Putamen (tissue), 1 donor: Measurements from ENCODE around the gene C6orf52.
"Not testable (repeated sequence)": the region's sequence is repeated elsewhere in the genome, so short reads cannot be mapped to it uniquely, and the experiment has no call there.

Source experiments
- DNase-seq: peaks from one replicate; pipeline ENCODE4 v3.0.0-alpha.2; 2016; ENCODE audit warnings: low spot score

Gene C6orf52

DNA sequence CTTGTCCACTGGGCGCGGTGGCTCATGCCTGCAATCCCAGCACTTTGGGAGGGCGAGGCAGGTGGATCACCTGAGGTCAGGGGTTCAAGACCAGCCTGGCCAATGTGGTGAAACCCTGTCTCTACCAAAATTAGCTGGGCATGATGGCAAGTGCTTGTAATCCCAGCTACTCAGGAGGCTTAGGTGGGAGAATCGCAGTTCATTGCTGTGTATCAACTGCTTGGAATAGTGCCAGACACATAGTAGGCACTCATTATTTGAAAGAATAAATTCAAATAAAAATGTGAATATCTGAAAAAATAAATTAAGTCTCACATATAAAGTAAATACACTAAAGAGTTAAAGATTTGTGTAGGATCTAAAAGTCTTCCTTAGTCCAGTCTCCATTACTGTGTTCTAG is 2.2 kb upstream of the C6orf52 start:
- no peak for DNase-seq

GRCh38 chr6:10695086-10695657 is 756 bp upstream of the C6orf52 start:
- no peak for DNase-seq

- DNase-seq, result no peak
These were observed 1.4 kb downstream of the C6orf52 start for GRCh38 chr6:10692965-10693538.

- no peak for DNase-seq
These were observed 3.6 kb downstream of the C6orf52 start for GRCh38 chr6:10690651-10691445.

DNA sequence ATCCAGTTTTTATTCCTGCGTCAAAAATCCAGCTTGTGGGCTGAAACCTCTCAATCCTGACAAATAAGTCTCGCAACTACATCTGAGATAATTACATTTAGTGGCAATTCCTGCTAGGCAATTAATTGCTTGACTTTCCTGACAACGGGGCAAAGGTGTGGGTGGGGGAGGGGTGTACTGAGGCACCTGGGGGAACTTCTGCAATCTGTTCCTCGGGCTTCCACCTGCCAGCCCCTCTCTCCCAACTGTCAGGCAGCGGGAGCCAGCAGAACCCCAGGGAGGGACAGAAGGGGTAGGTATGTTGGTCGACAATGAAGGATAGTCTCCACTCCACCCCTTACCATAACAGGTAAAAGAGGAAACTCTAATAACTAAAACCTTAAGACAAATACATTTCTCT is 6.8 kb downstream of the C6orf52 start:
- no peak for DNase-seq

DNA sequence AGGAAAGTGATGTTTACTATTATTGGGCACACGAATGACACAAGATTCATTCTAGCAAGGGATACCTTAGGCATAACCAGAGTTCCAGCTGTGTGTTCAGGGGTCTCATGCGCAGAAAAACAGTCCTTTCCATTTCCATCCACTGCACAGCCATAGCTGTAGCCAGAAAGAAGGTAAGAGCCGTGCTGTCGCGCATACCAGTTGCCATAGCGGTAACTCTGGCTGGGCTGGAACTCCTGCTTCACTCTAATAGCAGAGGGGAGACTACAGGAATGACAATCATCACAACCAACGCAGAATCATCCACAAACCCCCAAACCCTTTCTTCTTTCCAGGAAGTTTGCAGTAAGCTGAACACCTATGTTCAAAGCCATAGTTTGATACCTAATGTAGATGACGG is 7.5 kb downstream of the C6orf52 start:
- no peak for DNase-seq

DNA sequence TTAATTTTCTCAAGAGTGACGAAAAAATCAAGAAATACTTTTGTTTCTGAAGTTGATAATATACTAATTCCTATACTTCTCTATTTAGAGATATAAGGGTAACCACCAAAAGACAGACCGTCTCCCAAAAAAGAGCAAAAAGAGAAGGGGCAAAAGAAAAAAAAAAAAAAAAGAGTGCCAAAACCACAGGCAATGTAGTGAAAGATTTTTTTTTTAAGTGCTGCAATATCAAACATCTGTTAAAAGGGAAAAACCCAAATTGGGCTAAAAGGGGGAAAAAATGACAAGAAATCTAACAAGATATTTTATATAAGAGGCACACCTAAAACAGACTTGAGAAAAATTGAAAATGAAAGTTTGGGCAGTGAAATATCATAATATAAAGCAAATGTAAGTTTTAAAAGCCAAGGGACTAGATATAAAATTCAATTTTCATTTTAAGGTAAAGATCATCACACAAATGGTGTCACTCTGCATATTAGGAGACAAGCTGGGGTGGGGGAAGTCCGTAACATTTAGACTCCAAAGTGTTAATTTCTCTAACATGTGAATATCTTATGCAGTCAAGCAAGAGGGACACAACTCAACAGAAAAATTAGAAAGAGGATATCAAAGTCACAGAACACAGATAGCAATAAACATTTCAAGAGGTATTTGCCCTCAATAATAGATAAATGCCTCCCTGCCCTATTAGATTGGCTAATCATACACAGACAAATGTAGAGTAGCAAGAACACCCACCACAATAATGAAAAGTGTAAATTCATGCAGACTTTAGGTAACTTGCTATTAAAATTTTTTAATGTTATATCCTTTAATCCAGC is 9.1 kb downstream of the C6orf52 start:
- DNase-seq, result no peak

DNA sequence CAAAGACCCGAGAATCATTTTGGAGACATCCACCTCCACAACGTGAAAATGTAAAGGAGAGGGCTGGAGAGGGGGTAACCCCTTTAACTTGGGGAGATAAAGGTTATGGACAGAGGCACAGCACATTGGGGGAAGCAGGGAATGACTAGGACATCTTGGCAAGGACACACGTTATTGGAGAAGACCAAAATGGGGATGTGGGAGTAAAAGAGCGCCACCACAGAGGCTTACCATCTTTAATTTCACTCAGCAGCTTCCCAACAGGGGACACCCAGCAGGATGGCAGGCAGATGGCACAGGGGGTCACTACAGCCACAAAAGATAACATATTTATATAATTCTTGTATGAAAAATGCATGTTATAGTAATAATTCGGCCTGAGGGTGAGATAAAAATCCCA is 9.8 kb downstream of the C6orf52 start:
- DNase-seq, result no peak

GRCh38 chr6:10682355-10682988 is 11.9 kb downstream of the C6orf52 start:
- DNase-seq, result no peak

- no peak for DNase-seq
These were observed 12.6 kb downstream of the C6orf52 start for GRCh38 chr6:10681795-10682194.

DNA sequence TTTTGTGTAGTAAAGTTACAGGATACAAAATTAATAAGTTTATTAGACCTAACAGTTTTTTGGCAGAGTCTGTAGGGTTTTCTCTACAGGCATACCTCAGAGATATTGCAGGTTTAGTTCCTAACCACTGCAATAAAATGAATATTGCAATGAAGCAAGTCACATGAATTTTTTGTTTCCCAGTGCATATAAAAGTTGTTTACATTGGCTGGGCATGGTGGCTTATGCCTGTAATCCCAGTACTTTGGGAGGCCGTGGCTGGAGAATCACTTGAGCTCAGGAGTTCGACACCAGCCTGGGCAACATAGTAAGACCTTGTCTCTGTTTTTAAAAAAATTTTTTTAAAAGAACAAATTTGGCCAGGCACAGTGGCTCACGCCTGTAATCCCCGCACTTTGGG is 16.0 kb downstream of the C6orf52 start:
- DNase-seq, result no peak

- no peak for DNase-seq
These were observed 18.0 kb downstream of the C6orf52 start for GRCh38 chr6:10676403-10676802.

GRCh38 chr6:10668126-10668917 is 26.1 kb downstream of the C6orf52 start:
- DNase-seq, result no peak

DNA sequence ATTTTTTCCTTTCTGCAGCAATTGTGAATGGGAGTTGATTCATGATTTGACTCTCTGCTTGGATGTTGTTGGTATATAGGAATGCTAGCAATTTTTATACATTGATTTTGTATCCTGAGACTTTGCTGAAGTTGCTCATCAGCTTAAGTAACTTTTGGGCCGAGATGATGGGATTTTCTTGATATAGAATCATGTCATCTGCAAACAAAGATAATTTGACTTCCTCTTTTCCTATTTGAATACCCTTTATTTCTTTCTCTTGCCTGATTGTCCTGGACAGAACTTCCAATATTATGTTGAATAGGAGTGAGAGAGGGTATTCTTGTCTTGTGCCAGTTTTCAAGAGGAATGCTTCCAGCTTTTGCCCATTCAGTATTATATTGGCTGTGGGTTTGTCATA is 28.8 kb downstream of the C6orf52 start:
- DNase-seq, result not testable (repeated sequence)

GRCh38 chr6:10662742-10663141 is 31.7 kb downstream of the C6orf52 start:
- DNase-seq, result no peak

- no peak for DNase-seq
These were observed 32.2 kb downstream of the C6orf52 start for GRCh38 chr6:10662207-10662606.

DNA sequence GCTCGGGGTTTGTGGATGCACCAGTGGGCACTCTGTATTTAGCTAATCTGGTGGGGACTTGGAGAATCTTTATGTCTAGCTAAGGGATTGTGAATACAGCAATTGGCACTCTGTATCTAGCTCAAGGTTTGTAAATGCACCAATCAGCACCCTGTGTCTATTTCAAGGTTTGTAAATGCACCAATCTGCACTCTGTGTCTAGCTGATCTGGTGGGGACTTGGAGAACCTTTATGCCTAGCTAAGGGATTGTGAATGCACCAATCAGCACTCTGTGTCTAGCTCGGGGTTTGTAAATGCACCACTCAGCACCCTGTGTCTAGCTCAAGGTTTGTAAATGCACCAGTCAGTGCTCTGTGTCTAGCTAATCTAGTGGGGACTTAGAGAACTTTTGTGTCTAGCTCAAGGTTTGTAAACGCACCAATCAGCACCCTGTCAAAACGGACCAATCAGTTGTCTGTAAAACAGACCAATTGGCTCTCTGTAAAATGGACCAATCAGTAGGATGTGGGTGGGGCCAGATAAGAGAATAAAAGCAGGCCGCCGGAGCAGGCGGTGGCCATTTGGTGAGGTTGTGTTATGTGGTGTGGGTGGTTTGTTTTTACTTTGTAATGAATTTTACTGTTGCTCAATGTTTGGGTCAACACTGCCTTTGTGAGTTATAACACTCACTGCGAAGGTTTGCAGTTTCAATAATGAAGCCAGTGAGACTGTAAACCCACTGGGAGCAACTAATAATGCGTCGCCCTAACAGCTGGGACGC is 33.8 kb downstream of the C6orf52 start:
- DNase-seq, result not testable (repeated sequence)

DNA sequence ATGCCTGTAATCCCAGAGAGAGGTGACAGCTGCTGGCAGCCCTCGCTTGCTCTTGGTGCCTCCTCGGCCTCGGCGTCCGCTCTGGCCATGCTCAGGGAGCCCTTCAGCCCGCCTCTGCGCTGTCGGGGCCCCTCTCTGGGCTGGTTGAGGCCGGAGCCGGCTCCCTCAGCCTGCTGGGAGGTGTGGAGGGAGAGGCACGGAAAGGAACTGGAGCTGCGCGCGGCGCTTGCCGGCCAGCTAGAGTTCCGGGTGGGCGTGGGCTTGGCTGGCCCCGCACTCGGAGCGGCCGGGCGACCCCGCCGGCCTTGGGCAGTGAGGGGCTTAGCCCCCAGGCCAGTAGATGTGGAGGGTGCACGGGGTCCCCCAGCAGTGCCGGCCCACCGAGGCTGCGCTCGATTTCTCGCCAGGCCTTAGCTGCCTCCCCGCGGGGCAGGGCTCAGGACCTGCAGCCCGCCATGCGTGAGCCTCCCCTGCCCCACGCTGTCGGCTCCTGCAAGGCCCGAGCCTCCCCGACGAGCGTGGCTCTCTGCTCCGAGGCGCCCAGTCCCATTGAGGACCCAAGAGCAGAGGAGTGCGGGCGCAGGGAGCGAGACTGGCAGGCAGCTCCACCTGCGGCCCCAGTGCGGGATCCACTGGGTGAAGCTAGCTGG is 34.6 kb downstream of the C6orf52 start:
- DNase-seq, result no peak

DNA sequence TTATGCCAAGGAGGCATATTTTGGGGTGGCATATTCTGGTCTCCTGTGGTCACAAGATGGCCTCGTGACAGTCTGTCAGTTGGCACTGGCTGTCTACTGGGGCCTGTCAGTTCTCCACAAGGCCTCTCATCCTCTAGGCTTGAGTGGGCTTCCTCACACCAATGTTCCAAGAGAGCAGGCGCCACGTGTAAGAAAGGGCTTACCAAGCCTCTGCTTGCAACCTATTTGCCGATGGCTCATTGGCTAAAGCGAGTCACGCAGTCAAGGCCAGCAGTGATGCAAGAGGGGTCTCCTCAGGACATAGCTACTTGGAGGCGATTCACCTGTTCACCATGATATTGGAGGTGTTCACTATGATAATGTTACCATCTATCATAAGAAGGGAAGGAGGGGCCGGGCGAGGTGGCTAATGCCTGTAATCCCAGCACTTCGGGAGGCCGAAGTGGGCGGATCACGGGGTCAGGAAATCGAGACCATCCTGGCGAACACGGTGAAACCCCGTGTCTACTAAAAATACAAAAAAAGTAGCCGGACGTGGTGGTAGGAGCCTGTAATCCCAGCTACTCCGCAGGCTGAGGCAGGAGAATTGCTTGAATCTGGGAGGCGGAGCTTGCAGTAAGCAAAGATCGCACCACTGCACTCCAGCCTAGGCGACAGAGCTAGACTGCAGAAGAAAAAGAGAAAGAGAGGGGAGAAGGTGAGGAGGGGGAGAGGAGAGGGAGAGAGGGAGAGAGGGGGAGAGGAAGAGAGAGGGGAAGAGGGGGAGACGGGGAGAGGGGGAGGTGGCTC is 35.3 kb downstream of the C6orf52 start:
- DNase-seq, result no peak
